Measurements from ENCODE around the gene TSPEAR.

The TSPEAR gene

DNA sequence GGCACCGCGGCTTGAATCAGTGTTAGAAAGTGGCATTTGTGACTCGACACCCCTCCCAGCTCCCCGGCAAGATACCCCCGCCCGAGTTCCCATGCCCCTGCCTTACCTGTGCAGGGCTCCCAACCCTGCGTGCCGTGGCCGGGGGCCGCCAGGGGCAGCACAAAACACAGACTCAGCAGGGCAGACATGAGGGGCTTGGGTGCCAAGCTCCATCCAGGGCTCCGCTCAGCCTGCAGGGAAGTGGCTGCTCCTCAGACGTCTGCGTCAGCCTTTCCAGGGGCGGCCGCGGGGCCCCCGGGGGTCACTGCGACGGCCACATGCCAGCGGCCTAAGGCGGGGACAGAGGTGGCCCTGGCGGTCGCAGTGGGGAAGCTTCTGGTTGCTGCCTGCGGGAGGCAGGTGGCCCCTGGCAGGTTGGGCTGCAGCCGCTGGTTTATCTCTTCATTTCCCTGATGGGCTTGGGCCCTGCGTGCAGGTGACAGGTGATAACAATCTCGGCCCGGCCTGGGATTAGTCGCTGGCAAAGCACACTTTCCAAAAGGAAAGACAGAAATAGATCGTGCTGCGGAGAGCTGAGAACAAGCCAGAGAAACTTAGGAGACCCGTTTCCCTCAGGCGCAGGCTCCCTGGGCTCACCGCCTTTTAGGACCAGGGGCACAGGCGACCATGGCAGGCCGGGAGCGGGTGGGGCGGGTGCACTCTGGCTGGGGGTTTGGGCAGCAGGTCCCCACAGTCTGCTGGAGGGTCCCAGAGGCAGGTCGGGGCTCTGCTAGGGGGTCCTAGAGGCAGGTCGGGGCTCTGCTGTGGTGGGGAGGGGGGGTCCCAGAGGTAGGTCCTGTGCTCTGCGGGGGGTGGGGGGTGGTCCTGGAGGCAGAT lies at the start of gene TSPEAR:
Gene TSPEAR, minus strand, starts transcription at position 246 of the 876 bp plus-strand sequence. Its CDS starts 58 bp downstream, at position 188.
- peak; percentile 30 for DNase-seq

DNA sequence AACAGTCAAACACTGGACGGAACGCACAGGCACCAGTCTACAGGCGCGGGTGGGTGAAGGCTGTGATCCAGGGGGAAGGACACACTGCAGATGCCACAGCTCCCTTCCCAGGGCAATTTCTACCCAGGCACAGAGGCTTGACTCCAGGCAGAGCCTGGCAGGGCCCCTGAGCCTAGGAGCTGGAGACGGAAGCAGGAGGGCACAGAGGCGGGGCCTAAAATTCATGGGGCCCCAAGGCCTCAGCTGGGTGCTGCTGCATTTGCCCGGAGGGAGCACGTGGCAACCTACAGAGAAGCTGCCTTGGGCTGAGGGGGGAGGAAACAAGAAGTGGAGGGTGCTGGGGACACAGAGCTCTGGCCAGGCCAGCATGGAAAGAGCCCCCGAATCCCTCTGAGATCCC lies 49.0 kb upstream of the TSPEAR start:
- no peak for DNase-seq

DNA sequence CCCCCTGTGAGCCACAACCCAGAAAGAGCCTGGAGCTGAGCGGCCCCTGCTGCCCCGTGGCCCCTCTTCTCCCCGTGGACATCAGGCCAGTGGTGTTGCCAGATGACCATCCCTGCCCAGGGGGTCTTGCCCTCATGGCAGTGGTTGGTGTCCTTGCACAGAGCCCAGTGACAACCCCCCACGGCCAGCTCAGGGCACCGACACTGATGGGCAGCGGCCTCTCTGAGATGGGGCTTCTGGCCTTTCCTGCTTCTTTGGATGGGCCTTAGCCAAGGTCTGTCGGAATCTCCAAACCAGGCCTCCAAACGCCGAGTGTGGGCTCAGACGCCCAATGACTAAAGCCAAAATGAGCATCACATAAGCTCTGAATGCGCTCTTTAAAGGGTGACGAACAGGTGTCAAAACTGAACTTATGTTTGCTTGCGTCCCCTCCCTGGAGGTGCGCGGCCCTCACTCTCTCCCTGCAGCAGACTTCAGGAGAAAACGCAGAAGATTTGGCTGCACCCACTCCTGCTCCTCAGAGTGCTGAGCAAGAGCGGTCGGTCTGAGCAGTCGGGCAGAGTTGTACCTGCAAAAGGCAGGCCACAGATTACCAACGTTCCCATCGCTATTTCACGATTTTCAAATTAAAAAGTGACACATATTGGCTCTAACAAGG lies 48.4 kb upstream of the TSPEAR start:
- no peak for DNase-seq

DNA sequence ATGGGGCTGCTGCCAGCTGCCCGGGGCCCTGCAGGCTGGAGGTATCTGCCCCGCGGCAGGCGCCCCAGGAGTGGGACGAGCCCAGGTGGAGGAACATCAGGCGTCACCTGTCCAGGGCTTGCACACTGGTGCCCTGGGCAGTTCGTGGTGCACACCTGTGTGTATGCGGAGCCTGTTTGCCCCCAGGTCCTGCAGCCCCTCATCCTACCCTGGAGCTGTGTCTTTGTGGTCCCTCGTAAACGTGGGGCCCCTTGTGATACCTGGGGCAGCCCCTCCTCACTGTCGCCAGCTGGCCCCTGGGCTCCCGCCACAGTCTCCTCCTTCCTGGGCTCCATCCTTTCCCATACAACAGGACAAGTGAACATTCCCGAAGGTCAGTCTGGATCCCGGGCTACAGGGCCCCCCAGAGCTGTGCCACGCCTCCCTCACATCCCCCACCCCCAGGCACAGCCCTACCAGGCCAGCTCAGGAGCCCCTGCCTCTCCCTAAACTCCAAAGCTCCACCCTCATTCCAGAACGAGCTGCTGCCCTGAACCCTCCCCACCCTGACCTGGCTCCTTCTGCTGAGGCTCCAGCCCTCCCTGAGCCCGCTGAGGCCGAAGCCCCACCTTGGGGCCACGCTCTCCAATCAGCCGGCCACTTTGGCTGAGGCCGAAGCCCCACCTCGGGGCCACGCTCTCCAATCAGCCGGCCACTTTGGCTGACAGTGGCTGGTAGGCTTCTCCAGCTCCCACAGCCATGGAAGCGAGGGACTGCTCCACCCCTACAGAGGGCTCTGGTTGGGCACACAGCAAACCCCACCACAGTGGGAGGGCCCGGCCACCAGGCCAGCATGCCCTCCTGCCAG lies 47.6 kb upstream of the TSPEAR start:
- DNase-seq, result no peak

DNA sequence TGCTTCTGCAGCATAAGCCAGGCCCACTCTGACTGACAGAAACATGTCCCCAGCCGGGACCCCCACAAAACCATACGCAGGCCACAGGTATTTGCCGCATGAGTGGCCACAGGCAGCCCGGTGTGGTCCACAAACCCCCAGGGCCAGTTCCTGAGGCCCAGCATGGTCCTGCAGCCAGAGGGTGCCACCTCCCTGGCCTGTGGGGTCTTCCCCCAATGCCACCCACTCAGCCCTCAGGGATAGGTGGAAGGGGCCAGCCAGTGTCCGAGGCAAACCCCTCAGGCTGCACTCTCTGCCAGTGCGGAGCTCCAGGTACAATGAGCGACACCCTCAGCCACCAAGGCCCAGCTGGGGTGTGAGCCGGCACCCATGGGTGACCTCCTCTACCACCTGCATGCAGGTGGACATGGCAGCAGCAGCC lies 46.8 kb upstream of the TSPEAR start:
- no peak for DNase-seq

DNA sequence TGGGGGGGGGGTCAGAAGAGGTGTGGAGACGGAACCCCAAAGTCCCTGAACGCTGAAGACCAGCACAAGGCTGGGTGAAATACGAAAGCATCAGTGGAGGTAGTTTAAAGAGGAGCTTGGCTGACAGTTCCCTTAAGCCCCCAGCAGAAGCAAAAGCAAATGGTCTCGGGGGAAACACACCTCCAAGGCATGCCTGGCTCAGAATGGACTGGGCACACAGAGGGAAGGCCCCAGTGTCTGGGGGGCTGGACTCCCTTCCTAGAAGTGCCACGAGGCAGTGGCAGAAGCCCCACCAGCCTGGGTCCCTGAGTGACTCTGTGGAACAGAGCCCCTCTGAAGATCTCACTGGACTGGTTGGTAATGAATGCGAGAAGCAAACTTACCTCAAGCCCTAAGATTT lies 46.4 kb upstream of the TSPEAR start:
- DNase-seq, result no peak

DNA sequence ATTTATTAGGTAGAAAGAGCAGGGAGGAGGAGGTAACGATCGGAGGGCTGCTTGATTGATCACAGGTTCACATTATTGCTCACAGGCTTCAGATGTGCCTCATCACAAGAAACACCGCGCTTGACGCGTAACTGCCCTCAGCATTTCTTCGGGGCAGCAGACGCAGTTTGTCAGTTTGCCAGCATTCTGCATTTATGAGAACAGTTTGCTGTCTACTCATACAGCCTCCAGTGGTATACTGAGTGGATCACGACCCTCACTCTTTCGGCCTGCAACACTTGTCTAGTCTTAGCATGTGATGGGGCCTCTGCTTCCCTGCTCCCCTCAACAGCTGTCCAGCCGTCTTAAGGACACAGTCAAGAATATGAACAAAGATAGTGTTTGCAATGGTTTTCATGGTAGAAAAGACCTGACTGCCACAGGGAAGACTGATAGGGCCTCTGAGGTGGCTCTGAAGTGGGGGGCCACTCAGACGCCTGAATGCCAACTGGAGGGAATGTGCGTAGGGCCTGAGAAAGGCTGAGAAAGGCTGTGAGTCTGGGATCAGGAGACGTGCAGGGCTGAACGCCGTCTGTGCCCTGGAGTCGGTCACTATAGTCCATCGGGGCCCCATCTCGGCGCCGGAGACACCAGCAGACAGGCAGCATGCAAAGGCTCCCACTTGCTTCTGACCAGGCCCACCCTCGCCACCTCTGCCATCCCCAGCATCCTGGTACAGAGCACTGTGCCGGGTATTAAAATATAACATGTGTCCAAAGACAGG lies 45.2 kb upstream of the TSPEAR start:
- DNase-seq, result no peak

DNA sequence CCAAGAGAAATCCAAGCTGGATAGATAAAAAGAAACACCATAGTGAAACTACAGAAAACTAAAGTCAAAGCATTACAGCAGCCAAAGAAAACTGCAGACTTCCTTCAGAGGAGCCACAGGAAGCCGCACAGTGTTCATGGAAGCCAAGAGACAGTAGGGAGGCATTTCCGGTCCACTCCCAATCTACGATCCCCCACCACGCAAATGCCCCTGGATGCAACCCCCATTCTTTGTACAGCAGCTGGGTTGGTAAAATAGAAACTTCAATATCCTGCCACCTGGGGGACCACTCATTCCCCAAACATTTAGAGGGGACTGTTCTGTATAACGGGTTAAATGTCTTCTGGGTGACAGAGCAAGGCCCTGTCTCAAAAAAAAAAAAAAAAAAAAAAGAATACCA lies 43.9 kb upstream of the TSPEAR start:
- no peak for DNase-seq

DNA sequence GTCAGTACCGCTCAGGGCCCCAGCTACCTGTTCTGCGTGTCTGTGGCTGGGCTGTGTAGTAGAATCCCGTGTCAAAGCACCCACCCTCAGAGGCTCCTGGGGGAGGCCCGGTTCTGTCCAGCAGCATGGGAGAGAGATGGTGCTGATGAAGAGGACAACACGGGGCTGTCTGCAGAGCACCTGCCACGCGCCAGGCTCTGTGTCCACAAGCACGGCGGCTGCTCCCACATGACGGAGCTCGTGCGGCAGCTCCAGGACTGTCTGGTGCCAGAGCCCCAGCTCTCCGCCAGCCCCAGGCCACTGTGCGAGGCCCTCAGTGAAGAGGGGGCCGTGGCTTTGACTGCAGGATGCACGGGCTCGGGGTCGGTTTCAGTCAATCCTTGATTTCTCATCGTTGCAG lies 42.0 kb upstream of the TSPEAR start:
- no peak for DNase-seq

DNA sequence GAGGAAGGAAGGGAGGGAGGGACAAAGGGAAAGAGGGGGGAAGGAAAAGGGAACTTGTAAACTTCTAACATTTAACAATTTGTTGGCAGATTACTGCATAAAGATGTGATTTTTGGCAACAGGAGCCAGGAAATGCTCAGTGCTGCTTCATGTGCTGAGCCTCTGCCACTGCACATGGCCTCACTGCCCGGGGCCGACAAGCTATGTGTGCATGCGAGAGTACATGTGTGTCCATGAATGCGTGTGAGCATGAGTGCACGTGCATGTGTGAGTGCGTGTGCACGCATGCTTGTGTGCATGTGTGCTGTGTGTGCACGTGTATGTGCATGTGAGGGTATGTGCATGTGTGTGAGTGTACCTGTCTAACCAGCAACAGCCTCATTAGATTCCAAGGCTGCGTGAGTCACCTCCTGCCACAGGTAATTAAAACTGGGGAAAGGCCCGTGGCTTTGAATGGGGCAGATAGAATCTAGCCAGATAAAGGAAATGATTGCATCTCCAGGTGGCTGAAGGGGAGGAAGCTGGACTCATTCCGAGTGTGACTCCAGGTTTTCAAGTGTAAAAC lies 41.4 kb upstream of the TSPEAR start:
- DNase-seq, result no peak

DNA sequence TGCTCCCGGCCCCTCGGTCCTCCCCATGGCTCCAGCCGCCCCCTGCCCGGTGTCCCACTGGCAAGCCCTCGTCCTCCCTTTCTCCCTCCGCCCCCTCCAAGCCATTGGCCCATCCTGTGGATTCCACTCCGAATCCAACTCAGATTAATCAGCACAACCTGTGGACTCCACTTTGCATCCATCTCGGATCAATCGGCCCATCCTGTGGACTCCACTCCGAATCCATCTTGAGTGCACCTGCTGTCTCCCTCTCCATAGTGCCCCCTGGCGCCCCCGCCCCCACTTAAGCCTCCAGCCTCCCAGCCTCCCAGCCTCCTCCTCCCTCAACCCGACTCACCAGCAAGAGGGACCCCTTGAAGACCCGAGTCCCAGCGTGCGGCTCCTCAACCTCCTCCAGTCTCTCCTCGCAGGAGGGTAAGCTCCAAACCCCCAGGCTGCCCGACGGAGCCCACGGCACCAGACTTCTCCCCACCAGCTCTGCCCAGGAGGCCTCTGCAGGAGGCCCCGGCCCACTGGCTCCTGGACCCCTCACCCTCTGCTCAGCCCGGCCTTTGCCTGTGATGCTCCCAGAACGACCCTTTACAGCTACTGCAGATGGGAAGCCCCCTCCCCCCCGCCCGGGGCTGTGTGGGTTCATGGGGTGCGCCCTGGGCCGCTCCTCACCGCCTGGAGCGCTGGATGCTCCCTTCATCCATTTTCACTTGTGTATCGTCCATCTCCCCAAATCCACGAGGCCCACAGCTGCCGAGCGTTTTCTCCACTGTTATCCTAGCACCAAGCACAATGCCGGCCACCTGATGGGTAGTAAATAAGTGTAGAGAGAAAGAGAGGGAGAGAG lies 40.6 kb upstream of the TSPEAR start:
- DNase-seq, result no peak

DNA sequence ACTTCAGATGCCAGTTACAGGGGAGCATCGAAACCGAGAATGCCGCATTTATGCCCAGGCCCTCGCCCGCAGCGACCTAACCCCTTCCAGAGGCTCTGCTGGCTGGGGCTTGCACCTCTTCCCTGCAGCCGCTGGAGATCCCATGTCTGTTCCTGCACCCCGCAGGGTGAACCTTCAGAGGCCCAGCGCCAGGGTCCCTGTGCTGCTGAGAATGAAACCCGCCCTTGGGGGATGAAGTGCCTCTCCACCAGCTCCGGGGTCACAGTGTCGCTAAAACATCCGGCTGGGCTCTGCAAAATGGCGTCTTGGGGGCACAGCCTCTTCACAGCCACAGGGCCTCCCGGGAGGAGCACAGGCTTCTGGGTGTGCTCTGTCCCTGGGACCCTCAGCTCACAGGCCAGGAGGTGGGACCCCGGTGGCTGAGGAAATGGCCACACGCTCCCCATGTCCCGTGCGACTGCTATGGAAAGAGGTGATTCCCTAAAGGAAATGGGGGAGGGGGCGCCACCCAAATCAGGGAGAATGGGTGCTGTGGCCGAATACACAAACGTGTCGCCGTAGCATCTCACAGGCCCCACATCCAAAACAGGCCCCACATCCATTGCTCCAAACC lies 39.9 kb upstream of the TSPEAR start:
- DNase-seq, result no peak

DNA sequence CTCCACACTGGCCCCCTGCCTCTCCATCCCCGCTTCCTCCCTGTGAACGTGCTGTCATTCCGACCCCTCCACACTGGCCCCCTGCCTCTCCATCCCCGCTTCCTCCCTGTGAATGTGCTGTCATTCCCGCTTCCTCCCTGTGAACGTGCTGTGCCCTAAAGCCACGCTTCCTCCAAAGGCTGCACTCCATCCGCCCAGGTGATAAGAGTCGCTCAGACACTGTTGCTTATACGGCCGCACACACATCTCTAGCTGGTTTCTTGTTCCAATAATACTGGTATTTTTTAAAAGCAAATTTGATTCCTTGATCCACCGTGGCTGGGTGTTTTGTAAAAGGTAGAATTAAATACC lies 39.3 kb upstream of the TSPEAR start:
- no peak for DNase-seq

DNA sequence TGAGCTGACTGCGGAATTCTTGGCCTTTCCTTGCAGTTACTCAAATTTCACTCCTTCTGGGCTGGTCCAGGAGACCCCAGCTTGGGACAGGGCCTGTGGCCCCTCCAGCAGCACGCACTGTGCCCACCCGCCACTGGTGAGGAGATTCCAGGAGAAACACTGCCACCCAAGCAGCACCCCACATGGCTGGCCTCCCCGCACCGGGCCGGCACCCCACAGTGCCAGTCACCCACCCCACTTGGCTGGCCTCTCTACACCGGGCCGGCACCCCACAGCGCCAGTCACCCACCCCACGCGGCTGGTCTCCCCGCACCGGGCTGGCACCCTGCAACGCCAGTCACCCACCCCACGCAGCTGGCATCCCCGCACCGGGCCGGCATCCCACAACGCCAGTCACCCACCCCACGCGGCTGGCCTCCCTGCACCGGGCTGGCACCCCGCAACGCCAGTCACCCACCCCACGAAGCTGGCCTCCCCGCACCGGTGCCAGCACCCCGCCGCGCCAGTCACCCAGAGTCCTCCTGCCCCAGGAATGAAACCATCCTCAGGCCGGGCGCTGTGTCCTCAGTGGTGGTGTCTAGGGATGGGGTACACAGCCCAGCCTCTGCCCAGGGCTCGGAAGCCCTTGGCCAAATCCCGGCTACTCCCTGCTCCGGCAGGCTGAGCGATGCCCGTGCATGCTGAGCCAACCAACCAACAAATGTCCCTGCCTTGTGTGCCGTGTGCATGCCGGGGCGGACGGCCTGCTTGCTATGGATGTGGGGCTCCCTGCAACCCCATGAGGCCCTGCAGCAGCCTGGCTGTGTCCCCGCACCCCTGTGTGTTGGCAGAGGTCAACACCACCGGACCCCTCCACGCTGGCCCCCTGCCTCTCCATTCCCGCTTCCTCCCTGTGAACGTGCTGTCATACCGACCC lies 38.6 kb upstream of the TSPEAR start:
- DNase-seq, result no peak

DNA sequence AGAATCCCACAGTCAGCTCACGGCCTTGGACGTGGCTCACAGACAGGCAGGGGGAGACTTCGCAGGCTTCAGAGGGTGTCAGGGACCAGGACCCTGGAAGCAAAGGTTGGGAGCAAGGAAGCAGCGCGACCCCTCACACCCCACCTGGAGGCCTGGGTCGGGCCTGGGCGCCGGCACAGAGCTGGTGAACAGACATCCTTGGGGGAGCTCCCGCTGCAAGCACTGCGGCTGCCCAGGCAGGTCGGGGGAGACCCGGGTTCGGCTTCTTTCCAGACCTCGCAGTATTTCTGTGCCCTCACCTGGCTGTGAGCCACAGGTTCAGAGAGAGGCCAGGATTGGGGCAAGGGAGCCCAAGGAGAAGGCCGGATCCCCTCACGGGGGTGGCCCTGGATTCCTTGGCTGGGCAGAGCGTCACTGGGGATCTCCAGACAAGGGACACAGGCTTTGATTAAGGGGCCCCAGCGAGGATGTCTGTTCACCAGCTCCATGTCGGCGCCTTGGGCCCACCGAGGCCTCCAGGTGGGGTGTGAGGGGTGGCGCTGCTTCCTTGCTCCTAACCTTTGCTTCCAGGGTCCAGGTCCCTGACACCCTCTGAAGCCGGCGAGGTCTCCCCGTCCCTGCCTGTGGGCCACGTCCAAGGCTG lies 37.9 kb upstream of the TSPEAR start:
- no peak for DNase-seq

DNA sequence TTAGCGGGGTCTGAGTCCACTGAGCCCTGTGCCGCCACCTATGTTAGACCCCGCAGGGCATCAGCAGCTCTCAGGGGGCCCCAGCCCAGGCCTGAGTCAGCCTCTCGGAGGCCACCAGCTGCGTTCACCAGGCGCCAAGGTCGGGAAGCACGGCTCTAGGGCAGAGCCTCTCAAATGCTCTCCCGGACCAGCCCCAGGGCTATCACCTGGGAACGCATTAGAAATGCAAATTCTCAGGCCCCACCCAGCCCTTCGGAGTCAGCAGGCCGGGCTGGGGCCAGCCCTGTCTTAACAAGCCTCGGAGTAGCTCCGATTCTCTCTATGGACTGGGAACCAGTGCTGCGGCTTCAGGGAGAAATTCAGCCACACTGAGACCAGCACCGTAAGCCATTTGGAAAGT lies 37.2 kb upstream of the TSPEAR start:
- DNase-seq, result no peak

DNA sequence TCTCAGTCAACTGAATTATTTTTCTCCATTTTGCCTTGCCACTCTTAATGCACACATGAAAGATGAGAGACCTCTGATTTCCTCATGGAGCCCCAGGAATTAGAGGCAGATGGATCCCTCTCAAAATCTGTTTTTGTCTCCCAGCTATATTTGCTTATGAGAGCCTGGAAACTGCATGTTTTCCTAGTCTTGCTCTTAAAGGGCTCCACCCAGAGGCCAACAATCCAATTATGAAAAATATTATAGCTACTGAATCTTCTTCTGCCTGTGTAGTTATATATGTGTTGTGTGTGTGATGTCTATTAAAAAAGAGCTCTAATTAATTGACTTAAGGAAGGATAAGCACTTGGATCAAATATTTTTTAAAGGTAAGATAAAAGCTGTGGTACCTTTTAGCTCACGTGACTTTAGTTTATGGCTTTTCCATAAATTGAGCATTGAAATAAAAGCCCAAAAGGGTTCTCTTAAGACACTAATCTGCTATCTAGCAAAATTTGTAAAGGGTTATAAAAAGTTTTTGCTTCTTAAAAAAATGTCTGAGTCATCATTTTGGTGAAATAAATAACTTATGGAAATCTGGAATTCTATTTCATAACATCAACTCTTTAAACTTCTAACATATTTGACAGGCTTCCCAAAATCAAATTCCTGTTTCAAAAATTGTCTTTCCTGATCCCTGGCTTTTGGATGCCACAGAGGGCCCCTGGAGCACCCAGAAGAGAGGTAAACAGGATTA lies 31.2 kb upstream of the TSPEAR start:
- DNase-seq, result no peak

DNA sequence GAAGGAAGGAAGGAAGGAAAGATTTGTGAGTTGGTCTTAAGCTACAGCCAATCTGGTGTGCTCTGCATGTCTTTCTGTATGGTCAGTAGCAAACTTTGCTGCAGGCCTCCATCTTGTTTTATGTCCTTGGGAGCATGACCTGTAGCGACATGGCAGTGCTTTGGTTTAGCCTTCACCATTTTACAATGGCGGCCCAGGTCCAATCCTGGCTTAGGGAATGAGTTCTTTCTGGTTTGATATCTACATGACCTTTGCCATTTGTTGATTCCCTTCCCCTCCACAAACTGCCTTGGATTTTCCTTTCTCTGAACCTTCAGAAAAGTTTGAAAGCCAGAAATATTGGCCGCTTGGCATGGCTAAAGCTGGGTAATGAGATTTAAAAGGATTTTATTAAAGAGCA lies 30.5 kb upstream of the TSPEAR start:
- no peak for DNase-seq

DNA sequence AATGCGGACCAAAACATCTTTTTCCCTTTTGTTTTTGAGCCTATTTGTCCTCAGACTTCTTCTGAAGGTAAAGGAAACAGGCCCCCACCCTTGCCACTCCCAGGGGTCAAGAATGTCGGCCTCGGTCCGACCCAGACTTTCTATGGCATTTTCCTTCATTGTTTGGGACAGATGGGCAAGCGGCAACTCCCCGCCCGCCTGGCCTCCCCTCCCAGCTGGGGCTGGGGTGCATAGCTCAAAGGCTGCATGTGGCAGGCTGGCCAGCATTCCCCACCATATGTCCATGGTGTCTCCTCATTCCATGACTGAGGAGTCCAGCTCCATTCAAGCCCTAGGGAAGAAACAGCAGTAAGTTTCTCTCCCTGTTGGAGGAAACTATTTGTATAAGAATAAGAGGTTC lies 29.4 kb upstream of the TSPEAR start:
- DNase-seq, result no peak
